GM10266 (cell line): ENCODE measurements around the gene ENOX2.

Experiments
- DNase-seq: peaks from one replicate; pipeline ENCODE4 v3.0.0; 2012; ENCODE audit errors: extremely low spot score
- CTCF ChIP-seq: IDR thresholded peaks from 2 replicates; pipeline ENCODE4 v1.5.1; 2012; ENCODE audit warnings: mild to moderate bottlenecking, low read depth; ENCODE audit not compliant: control insufficient read depth, insufficient read depth; ENCODE audit errors: missing control alignments

Gene ENOX2

GRCh38 chrX:130680164-130681035 is 222.6 kb downstream of the ENOX2 start:
- no peak for DNase-seq
- no peak for TF ChIP-seq CTCF

GRCh38 chrX:130676861-130677260 is 226.1 kb downstream of the ENOX2 start:
- TF ChIP-seq CTCF, result no peak
- DNase-seq, result no peak

- no peak for DNase-seq
- TF ChIP-seq CTCF, result no peak
These were observed 230.8 kb downstream of the ENOX2 start for GRCh38 chrX:130672214-130672613.

GRCh38 chrX:130669233-130669632 is 233.8 kb downstream of the ENOX2 start:
- no peak for TF ChIP-seq CTCF

GRCh38 chrX:130665263-130665662 is 237.7 kb downstream of the ENOX2 start:
- no peak for TF ChIP-seq CTCF
- no peak for DNase-seq

More at GRCh38 chrX:130669233-130669632, 233.8 kb downstream of the ENOX2 start:
- DNase-seq, result no peak

- no peak for TF ChIP-seq CTCF
- DNase-seq, result no peak
These were observed 244.7 kb downstream of the ENOX2 start for GRCh38 chrX:130658310-130658709.

GRCh38 chrX:130654409-130654950 is 248.5 kb downstream of the ENOX2 start:
- TF ChIP-seq CTCF, result no peak
- DNase-seq, result no peak
